ENCODE measurements around the gene ADGRV1.

- TF ChIP-seq GATA3 (IDR thresholded peaks at IDR 0.05; ENCODE audit: low read depth, low read length) (no peak), GATA2 (IDR thresholded peaks at IDR 0.05; ENCODE audit: low read depth, low read length) (no peak)
Measured at GRCh38 chr5:91070761-91071550, 512.4 kb downstream of the ADGRV1 start.
